Non-pigmented ciliary epithelial cell (primary cell): ENCODE results near the gene GRK5.

Experiments
- DNase-seq: peaks from one replicate; pipeline ENCODE4 v3.0.0-alpha.2; 2010; ENCODE audit warnings: low read depth

GRK5 gene

GRCh38 chr10:119362122-119362521, 154.8 kb downstream of the GRK5 start:
- no peak for DNase-seq

- DNase-seq, result no peak
Observed at GRCh38 chr10:119364645-119365600, 157.6 kb downstream of the GRK5 start.

- no peak for DNase-seq
Observed at GRCh38 chr10:119365773-119366599, 158.6 kb downstream of the GRK5 start.

DNA sequence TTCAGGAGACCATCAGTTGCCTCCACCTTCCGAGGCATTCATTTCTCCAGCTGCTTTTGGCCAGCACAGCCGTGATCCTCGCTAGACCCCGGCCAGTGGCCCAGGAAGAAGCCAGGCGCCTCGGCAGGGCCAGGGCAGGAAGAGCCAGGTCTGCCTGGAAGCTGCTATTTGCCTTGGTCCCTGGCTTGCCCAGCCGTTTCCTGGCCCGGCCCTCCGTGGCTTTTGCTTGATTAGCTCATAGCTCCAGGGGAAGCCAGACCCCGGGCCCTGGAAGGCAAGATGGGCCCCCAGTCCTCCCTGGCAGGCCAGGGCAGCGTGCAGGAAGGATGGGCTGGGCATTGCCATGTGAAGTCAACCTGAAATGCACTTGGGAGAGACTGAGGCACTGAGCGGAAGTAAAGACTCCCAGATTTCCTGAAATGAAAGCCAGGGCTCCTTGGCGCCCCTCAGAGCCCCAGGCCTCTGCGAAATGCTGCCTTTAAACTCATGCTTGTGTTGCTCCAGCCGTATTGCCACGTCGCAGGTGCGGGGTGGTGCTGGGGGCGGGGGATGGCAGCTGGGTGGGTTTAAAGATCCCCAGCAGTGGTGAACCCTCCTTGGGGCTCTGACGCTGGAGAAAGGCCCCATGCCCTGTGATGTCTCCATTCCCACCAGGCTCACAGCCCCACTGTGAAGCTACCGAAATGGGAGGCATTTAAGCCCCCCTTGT, 160.6 kb downstream of the GRK5 start:
- DNase-seq, result no peak

GRCh38 chr10:119368581-119368980, 161.2 kb downstream of the GRK5 start:
- no peak for DNase-seq

DNA sequence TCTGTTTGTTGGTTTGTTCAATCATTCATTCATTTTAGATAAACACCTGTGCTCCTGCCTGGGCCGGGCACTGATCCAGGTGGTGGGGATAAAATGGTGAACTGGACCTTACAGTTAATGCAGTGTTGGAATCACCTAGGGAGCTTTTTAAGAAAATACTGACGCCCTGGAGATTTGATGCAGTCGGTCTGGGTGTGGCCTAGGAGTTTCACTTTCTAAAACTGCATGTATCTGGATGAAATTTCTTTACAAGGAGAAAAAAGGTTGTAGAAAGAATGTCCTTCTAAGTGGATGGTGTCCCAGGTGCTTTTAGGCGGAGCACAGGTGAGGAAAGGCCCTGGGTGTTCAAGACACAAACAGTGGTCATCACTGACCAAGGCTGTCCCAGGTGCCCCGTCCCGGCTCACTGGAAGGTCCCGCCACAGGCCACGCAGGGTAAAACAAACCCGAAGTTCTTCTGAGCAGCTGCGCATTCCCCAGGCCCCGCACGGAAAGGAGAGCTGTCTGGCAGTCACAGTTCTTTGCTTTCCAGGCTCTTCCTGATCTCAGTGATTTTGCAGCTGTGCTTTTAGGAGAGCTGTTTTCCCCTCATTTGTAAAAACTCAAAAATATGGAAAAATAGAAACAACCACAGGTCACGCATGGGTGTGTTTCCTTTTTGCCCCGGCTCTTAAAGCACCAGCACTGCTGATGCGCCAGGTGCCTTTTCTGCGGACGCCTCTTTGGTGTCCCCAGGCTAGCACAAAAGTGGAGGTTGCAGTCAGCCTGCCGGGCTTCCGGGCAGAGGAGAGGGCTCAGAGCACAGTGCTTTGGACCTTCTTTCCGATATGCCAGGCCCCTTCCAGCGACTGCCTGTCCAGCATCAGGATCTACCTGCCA, 161.9 kb downstream of the GRK5 start:
- DNase-seq, result no peak

DNA sequence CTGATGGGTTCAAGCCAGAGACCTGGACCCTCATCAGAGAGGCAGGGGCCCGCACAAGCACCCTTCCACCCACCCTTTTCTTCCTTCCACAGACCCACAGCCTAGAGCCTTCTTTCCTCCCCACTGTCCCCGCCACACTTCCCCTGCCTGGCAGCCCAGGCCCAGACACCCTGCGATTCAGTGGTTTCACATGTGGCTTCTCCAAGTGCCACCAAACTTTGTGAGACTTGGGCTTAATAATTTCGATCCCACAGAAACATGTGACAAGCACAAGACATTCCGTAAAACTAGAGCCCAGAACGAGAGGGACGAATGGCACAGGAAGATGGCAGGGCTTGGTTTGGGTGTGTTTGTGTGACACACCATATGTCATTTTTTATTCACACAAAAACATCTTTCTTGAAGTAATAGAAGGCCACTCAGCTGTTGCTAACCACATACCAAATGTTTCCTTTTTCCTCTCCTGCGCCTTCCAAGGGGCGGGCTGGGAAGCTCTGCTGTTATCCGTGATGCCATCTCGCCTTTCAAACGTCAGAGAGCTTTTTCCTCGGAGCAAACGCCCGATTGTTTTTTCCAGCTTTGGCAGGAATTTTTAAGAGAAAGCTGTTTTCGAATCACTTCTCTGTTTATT, 162.9 kb downstream of the GRK5 start:
- peak; percentile 28 for DNase-seq

- DNase-seq, result peak; percentile 46
Observed at GRCh38 chr10:119370972-119371703, 163.8 kb downstream of the GRK5 start.

DNA sequence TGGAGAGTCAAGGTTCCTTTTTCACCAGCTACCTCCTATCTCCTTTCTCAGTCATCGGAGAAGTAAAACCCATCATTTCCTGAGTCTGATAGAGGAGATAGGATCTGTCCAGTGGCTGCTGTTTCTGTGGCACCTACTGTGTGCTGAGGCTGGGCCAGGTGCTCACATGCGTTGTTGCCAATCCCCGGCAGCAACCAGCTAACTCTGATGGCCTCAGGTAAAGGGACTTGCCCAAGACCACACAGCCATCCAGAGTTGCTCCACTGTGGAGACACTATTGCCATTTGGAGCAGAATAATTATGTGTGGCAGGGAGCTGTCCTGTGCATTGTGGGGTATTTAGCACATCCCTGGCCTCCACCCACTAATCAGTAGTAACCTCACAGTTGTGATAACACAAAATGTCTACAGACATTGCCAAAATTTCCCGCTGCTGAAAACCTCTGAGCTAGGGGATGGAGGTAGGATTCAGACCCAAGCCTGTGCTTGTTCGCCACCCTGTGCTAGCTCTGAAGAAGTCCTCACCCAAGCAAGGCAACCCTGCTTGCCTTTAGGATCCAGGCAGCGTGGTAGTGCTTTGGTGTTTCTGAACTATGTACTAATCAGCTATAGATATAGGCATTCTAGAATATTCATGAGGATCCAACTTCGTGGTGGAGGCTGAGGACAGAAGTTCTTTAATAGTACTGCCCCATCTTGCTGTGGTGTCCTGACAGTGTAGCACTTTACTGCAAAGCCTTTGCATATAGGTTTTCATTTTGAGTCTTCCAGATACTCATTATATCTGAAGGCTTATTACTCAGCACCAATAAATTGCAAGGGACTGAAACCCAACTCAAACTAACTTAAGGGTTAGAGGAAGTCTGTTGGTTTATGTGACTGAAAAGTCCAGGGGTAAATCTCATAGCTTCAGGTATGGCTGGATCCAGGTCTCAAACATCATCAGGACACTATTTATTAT, 164.6 kb downstream of the GRK5 start:
- no peak for DNase-seq

GRCh38 chr10:119373294-119374102, 166.1 kb downstream of the GRK5 start:
- DNase-seq, result no peak

DNA sequence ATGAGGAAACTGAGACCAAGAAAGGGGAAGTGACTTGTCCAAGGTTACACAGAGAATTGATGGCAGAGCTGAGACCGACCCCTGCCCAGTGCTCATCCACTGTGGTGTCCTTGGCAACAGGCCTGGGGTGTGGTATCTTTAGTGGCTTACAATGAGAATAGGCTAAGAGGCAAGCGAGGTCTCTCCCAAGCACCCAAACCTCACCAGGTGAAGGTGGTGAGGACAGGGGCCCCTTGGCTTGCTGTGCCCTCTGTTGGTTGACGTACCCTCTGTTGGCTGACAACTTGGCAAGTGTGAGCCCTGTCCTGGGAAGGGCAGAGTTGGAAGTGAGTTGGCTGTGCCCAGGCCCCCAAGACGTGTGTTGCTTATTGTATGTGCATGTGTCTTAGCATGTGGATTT, 166.9 kb downstream of the GRK5 start:
- DNase-seq, result no peak

- no peak for DNase-seq
Observed at GRCh38 chr10:119375574-119376272, 168.4 kb downstream of the GRK5 start.

GRCh38 chr10:119377451-119377957, 170.1 kb downstream of the GRK5 start:
- no peak for DNase-seq

DNA sequence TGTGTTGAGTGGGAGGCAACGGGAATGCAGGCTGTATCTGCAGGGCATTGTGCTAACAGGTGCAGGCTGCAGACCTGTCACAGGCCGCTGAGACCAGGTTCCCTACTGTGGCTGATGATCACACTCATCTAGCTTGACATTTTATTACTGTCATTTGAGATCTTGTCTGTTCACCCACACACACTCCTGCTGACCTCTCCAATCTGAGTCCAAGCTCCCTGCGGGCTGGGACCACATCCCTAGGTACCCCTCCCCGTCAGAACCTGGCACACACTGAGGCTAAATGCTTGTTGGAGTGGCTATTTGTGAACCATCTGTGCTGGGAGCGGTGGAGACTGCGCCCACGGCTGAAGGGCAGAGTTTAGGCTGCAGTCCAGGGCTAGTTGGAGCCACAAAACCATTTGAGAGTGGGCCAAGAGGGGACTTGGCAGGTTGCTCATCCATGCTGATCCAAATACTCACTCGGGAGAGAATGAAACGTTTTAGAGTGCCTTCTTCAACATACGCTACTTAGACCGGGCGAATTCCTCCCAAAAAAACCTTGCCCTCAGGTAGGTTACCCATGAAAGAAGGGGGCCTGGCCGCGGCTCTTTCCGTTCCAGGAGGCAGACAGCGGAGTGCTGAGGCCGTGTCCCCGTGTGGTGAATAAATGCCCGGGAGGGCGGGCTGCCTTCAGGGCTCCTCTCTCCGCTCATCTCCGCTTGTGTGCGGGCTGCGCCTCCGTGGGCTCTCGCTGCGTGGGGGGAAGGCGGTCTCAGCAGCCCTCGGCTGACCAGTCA, 170.8 kb downstream of the GRK5 start:
- no peak for DNase-seq

DNA sequence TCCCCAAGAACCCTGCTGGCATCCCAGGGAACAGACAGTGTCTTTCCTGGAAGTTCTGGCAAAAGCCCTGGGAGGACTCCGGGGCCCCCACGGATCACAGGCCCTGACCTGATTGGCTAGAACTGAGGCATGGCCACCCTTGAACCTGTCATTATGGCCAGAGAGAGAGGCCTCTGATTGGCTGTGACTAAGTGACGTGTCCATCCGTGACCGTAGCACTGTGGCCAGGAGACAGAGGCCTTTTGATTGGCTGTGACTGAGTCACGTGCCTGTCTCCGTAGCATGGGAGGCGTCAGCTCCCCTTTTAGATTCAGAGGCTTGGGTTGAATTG, 171.3 kb downstream of the GRK5 start:
- DNase-seq, result no peak

DNA sequence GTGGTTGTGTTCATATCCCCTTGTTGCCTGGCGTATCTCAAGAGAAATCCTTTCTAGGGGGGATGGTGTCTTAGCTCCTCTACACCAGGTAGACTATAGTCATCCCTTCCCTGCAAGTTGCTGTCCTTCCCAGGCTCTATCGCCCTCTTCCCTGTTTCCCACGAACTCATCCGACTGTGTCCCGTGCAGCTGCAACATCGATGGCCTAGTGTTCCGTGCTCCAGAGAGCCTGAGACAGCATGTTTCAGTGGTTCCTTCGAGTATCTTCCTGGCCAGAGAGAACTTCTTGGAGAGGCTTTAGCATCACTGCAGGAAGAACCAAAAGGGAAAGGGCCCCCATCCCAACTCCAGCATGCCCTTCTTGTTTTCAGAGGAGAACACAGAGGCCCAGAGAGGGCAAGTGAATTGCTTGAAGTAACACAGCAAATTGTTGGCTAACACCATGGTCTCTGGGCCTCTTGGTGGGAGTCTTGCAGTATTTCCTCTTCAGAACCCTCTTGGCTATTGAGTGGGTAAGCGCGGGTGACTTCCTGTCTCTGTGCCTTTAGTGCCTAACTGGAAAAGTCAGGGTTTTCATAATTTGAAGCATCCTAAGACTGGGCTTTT, 172.2 kb downstream of the GRK5 start:
- DNase-seq, result no peak
